GM23338 (cell line): ENCODE results near the gene TTC5. TPM values are rescaled to one million over a fixed set of nuclear protein-coding genes. Genes with fewer than 3 reads are reported as not detected.

Experiments used
- ATAC-seq: fragments of 200-7000 bp; cut with Tn5 transposase; 3 replicates; pipeline ENCODE4 v1.9.1; 2020
- DNase-seq: peaks from one replicate; pipeline ENCODE4 v3.0.0-alpha.2; 2015; ENCODE audit warnings: low spot score
- H2AFZ ChIP-seq: fragments of 200-600 bp; sonication (generic); 2 replicates; pipeline ENCODE4 v1.8.0; 2016; ENCODE audit warnings: antibody characterized with exemption, mild to moderate bottlenecking, moderate library complexity
- H3F3A ChIP-seq: fragments of 200-600 bp; sonication (generic); replicated peaks from 2 replicates; pipeline ENCODE4 v1.8.0; 2017; ENCODE audit warnings: antibody characterized with exemption, mixed run types, low read depth
- H3K27ac ChIP-seq: fragments of 200-600 bp; sonication (generic); 2 replicates; pipeline ENCODE4 v1.6.1; 2016; ENCODE audit warnings: low read depth
- H3K27me3 ChIP-seq: fragments of 200-600 bp; sonication (generic); 2 replicates; pipeline ENCODE4 v1.8.0; 2016; ENCODE audit warnings: mild to moderate bottlenecking, mixed run types, moderate library complexity; ENCODE audit not compliant: insufficient read depth
- H3K36me3 ChIP-seq: fragments of 200-600 bp; sonication (generic); 2 replicates; pipeline ENCODE4 v1.8.0; 2016; ENCODE audit warnings: mild to moderate bottlenecking; ENCODE audit not compliant: insufficient read depth
- H3K4me1 ChIP-seq: fragments of 200-600 bp; sonication (generic); 2 replicates; pipeline ENCODE4 v1.8.0; 2016; ENCODE audit warnings: mild to moderate bottlenecking, moderate library complexity; ENCODE audit not compliant: insufficient read depth
- H3K4me2 ChIP-seq: fragments of 200-600 bp; sonication (generic); 2 replicates; pipeline ENCODE4 v1.7.1; 2017; ENCODE audit warnings: mixed run types
- H3K4me3 ChIP-seq: fragments of 200-600 bp; sonication (generic); 2 replicates; pipeline ENCODE4 v1.6.1; 2016; ENCODE audit warnings: mixed run types
- H3K79me2 ChIP-seq: fragments of 200-600 bp; sonication (generic); replicated peaks from 2 replicates; pipeline ENCODE4 v1.8.0; 2017; ENCODE audit warnings: mild to moderate bottlenecking; ENCODE audit not compliant: insufficient read depth
- H3K9me2 ChIP-seq: fragments of 200-600 bp; sonication (generic); 2 replicates; pipeline ENCODE4 v1.8.0; 2017; ENCODE audit not compliant: insufficient read depth
- H4K20me1 ChIP-seq: fragments of 200-600 bp; sonication (generic); replicated peaks from 2 replicates; pipeline ENCODE4 v1.8.0; 2017; ENCODE audit warnings: mild to moderate bottlenecking; ENCODE audit not compliant: insufficient read depth
- H3K27ac Mint-ChIP-seq: 2 replicates; pipeline ENCODE4 v1.8.0; 2020; ENCODE audit warnings: inconsistent platforms, mild to moderate bottlenecking, moderate library complexity, mixed read lengths
- H3K27me3 Mint-ChIP-seq: 3 replicates; pipeline ENCODE4 v1.8.0; 2022; ENCODE audit warnings: low read depth, mild to moderate bottlenecking, moderate library complexity, mixed read lengths, inconsistent platforms; ENCODE audit not compliant: insufficient read depth, poor library complexity
- H3K36me3 Mint-ChIP-seq: 3 replicates; pipeline ENCODE4 v1.8.0; 2021; ENCODE audit warnings: low read depth, mild to moderate bottlenecking, inconsistent platforms, moderate library complexity, mixed read lengths
- H3K4me1 Mint-ChIP-seq: 3 replicates; pipeline ENCODE4 v1.8.0; 2020; ENCODE audit warnings: mild to moderate bottlenecking, inconsistent platforms, mixed read lengths
- H3K4me3 Mint-ChIP-seq: 3 replicates; pipeline ENCODE4 v1.8.0; 2021; ENCODE audit warnings: moderate library complexity, mild to moderate bottlenecking, inconsistent platforms, mixed read lengths
- H3K9me3 Mint-ChIP-seq: 3 replicates; pipeline ENCODE4 v1.8.0; 2020; ENCODE audit warnings: moderate library complexity, mild to moderate bottlenecking, inconsistent platforms, mixed read lengths
- EZH2 ChIP-seq: fragments of 200-600 bp; sonication (generic); IDR thresholded peaks from one replicate; pipeline ENCODE4 v1.8.0; 2017; ENCODE audit warnings: antibody characterized with exemption, mild to moderate bottlenecking, low read depth; ENCODE audit not compliant: unreplicated experiment
- EZH2phosphoT487 ChIP-seq: fragments of 200-600 bp; sonication (generic); IDR thresholded peaks from one replicate; pipeline ENCODE4 v1.8.1; 2018; ENCODE audit warnings: antibody characterized with exemption; ENCODE audit not compliant: unreplicated experiment
- JUNB ChIP-seq: IDR thresholded peaks from one replicate; pipeline ENCODE4 v1.6.1; 2016; ENCODE audit warnings: antibody characterized with exemption; ENCODE audit not compliant: unreplicated experiment
- NANOG ChIP-seq: IDR thresholded peaks from 2 replicates; pipeline ENCODE4 v1.6.1; 2016; ENCODE audit warnings: antibody characterized with exemption, borderline replicate concordance
- POLR2AphosphoS5 ChIP-seq: IDR thresholded peaks from 2 replicates; pipeline ENCODE4 v1.6.1; 2016; ENCODE audit warnings: antibody characterized with exemption, low read depth
- STAT1 ChIP-seq: IDR thresholded peaks from one replicate; pipeline ENCODE4 v1.6.1; 2016; ENCODE audit warnings: antibody characterized with exemption; ENCODE audit not compliant: unreplicated experiment
- ZNF114 ChIP-seq: fragments of 250-450 bp; sonication (Bioruptor Pico); IDR thresholded peaks from 2 replicates; pipeline ENCODE4 v1.5.0; 2020; ENCODE audit warnings: mild to moderate bottlenecking, moderate library complexity
- ZNF331 ChIP-seq: fragments of 250-450 bp; sonication (Bioruptor Pico); IDR thresholded peaks from 2 replicates; pipeline ENCODE4 v1.5.0; 2020; ENCODE audit warnings: low read depth, mild to moderate bottlenecking, moderate library complexity
- polyA plus RNA-seq: library from polyadenylated mRNA; unstranded; fragments of >200 nt; fragmentation: Nextera tagmentation; extraction: Ambion mirVana; gene quantifications from 2 replicates; pipeline ENCODE4 v1.2.1, GENCODE V29; 2016
- total RNA-seq: library from RNA; depleted of rRNA; stranded (reverse); fragments of >200 nt; shearing (Covaris generic); gene quantifications from 2 replicates; pipeline ENCODE4 v1.2.3, GENCODE V29; 2014
- TF ChIP-seq, protein P1 (sequence below): IDR thresholded peaks from 2 replicates; pipeline ENCODE4 v1.6.1; 2016; ENCODE audit warnings: antibody characterized with exemption
- TF ChIP-seq, protein P2 (sequence below), 2 experiments: fragments of 200-600 bp in 1 of 2; sonication (generic) in 1 of 2; conservative IDR thresholded peaks; 2 replicates each; pipeline versions ENCODE4 v1.5.1 to v1.6.1; 2016 to 2017; ENCODE audit warnings: antibody characterized with exemption in 2 of 2, low read depth in 2 of 2, mild to moderate bottlenecking in 2 of 2, moderate library complexity in 1 of 2
- TF ChIP-seq, protein P3 (sequence below): IDR thresholded peaks from one replicate; pipeline ENCODE4 v1.6.1; 2018; ENCODE audit warnings: antibody characterized with exemption; ENCODE audit not compliant: unreplicated experiment

TTC5 gene
- total and polyA plus RNA-seq, 2 experiments from 2014 or later = 9.3 to 14.6 TPM

DNA sequence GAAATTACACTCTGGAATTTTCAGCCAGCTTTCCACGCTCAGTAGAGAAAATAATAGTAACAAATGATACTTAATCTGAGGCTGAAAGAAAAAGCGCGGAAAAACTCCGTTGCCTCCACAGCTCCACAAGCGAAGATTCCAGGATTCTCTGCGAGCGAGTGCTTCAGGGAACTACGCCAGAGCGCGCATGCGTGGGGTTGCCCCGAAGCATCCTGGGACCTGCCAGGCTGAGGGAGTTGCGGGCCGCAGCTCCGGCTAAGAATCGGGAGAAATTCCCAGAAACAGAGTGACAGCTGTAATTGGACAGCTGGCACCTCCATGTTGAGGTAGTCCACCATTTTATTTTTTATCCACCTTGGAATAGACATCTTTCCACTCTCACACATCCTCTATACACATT lies 12.0 kb upstream of the TTC5 start:
- Histone ChIP-seq H3K9me2 (no peaks in the 10 kb centered on the region), H3K4me3 (no peak overlapping the region), H2AFZ (no peak overlapping the region), H4K20me1 (peaks cover 66% of the 10 kb centered on the region), H3K79me2 (peaks cover 85% of the 10 kb centered on the region), H3K27ac (peak overlapping the region; percentile 42), H3K36me3 (peaks cover 83% of the 10 kb centered on the region), H3K4me2 (no peak overlapping the region), H3K27me3 (no peaks in the 10 kb centered on the region), H3K4me1 (no peaks in the 10 kb centered on the region), H3F3A (peaks cover 33% of the 10 kb centered on the region)
- Mint-ChIP-seq H3K4me1 (no peaks in the 10 kb centered on the region), H3K4me3 (no peak overlapping the region), H3K36me3 (peaks cover 96% of the 10 kb centered on the region), H3K9me3 (no peaks in the 10 kb centered on the region; the same call in 2 of the 3 replicates), H3K27ac (no peak overlapping the region), H3K27me3 (peaks cover 11% of the 10 kb centered on the region)
- no peak for TF ChIP-seq EZH2phosphoT487
- TF ChIP-seq, protein P1, sequence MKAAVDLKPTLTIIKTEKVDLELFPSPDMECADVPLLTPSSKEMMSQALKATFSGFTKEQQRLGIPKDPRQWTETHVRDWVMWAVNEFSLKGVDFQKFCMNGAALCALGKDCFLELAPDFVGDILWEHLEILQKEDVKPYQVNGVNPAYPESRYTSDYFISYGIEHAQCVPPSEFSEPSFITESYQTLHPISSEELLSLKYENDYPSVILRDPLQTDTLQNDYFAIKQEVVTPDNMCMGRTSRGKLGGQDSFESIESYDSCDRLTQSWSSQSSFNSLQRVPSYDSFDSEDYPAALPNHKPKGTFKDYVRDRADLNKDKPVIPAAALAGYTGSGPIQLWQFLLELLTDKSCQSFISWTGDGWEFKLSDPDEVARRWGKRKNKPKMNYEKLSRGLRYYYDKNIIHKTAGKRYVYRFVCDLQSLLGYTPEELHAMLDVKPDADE = no peak
- no peak for TF ChIP-seq POLR2AphosphoS5
- TF ChIP-seq, protein P2, sequence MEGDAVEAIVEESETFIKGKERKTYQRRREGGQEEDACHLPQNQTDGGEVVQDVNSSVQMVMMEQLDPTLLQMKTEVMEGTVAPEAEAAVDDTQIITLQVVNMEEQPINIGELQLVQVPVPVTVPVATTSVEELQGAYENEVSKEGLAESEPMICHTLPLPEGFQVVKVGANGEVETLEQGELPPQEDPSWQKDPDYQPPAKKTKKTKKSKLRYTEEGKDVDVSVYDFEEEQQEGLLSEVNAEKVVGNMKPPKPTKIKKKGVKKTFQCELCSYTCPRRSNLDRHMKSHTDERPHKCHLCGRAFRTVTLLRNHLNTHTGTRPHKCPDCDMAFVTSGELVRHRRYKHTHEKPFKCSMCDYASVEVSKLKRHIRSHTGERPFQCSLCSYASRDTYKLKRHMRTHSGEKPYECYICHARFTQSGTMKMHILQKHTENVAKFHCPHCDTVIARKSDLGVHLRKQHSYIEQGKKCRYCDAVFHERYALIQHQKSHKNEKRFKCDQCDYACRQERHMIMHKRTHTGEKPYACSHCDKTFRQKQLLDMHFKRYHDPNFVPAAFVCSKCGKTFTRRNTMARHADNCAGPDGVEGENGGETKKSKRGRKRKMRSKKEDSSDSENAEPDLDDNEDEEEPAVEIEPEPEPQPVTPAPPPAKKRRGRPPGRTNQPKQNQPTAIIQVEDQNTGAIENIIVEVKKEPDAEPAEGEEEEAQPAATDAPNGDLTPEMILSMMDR (conservative IDR thresholded peaks at IDR 0.05; ENCODE audit: low read depth in 2 of 2) = no peak
- TF ChIP-seq STAT1 = no peak
- TF ChIP-seq ZNF331 = no peak
- TF ChIP-seq, protein P3, sequence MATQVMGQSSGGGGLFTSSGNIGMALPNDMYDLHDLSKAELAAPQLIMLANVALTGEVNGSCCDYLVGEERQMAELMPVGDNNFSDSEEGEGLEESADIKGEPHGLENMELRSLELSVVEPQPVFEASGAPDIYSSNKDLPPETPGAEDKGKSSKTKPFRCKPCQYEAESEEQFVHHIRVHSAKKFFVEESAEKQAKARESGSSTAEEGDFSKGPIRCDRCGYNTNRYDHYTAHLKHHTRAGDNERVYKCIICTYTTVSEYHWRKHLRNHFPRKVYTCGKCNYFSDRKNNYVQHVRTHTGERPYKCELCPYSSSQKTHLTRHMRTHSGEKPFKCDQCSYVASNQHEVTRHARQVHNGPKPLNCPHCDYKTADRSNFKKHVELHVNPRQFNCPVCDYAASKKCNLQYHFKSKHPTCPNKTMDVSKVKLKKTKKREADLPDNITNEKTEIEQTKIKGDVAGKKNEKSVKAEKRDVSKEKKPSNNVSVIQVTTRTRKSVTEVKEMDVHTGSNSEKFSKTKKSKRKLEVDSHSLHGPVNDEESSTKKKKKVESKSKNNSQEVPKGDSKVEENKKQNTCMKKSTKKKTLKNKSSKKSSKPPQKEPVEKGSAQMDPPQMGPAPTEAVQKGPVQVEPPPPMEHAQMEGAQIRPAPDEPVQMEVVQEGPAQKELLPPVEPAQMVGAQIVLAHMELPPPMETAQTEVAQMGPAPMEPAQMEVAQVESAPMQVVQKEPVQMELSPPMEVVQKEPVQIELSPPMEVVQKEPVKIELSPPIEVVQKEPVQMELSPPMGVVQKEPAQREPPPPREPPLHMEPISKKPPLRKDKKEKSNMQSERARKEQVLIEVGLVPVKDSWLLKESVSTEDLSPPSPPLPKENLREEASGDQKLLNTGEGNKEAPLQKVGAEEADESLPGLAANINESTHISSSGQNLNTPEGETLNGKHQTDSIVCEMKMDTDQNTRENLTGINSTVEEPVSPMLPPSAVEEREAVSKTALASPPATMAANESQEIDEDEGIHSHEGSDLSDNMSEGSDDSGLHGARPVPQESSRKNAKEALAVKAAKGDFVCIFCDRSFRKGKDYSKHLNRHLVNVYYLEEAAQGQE = no peak
- no peak for TF ChIP-seq JUNB
- TF ChIP-seq ZNF114 (CRISPR knock-in tag) = no peak
- TF ChIP-seq NANOG = no peak
- no peak for TF ChIP-seq EZH2
- ATAC-seq (no peak), DNase-seq (no peak)
